ENCODE data around the gene COL24A1.

GRCh38 chr1:85762804-85763203 lies 393.8 kb downstream of the COL24A1 start:
- TF ChIP-seq CTCF (IDR thresholded peaks at IDR 0.05; ENCODE audit: low read depth, low read length, poor library complexity, severe bottlenecking) = no peak
- no peak for TF ChIP-seq EZH2phosphoT487 (IDR thresholded peaks at IDR 0.05; ENCODE audit: borderline replicate concordance, low read length)

All from DOHH2 (cell line).